ENCODE data around the gene OR8D4.
A peak's percentile ranks its signal among the peaks of the same experiment; 100 is the strongest.
"Not testable (repeated sequence)": the region's sequence is repeated elsewhere in the genome, so short reads cannot be mapped to it uniquely, and the experiment has no call there.

The OR8D4 gene

DNA sequence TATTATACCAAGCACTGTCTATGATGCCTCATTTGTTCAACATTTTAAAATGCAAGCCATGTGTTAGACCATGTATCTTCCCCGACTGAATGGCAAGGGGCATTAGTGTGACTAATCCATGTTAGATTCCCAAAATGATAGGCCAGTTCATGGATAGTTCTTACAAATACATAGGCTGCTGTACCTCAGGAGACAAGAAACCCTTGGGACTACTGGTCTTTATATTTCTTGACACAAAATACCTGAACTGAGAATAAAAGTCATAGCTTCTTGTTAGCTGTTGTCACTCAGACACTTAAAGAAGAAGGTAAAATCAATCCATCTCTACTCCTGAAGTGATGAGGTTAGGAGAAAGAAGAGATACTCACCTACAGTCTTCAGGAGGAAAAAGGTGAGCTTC, at the start of gene OR8D4:
OR8D4 (plus strand) TSS at position 301 of the 400 bp plus-strand sequence. CDS start 4,265 bp downstream, outside the sequence.
- DNase-seq: no peak

- DNase-seq: no peak
Observed at GRCh38 chr11:123852321-123852720, 49.6 kb upstream of the OR8D4 start.

- DNase-seq: no peak
Observed at GRCh38 chr11:123853038-123853437, 48.9 kb upstream of the OR8D4 start.

GRCh38 chr11:123856444-123856843, 45.5 kb upstream of the OR8D4 start:
- no peak for DNase-seq

DNA sequence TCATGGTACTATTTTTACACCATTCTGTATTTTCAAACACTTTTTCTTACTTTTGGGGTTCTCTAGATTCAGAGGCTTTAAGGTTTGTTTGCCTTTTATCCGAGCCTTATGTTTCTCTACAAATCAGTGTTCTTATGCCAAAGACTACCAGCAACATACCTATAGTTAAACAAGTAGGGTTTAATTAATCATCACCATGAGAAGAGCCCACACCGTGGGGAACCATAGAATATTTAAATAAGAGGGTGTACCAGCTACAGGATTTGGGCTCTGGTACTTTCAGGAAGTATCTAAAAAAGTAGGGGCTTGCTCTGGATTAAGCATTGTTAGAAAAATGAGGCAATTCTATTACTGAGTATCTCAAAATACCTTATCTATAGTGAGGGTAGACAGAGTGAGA, 42.2 kb upstream of the OR8D4 start:
- no peak for DNase-seq

- DNase-seq: not testable (repeated sequence)
Observed at GRCh38 chr11:123865293-123865692, 36.7 kb upstream of the OR8D4 start.

DNA sequence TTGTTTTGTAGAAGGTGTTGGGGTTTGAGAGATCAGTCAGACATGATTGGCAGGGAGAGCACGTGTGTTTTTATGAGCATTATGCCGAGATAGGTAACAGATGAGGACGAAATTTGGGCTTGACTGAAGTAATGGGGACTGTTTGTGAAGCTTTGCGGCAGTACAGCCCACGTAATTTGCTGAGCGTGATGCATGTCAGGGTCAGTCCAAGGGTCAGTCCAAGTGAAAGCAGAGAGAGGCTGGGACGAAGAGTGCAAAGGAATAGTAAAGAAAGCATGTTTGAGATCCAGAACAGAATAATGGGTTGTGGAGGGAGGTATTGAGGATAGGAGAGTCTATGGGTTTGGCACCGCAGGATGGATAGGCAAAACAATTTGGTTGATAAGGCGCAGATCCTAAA, 34.2 kb upstream of the OR8D4 start:
- DNase-seq: not testable (repeated sequence)

GRCh38 chr11:123880912-123881311, 21.1 kb upstream of the OR8D4 start:
- DNase-seq: no peak

GRCh38 chr11:123885570-123885969, 16.4 kb upstream of the OR8D4 start, which contains the start of gene TMEM225:
Gene TMEM225, minus strand, starts transcription at chr11:123885670. Its CDS starts 245 bp downstream, at chr11:123885425.
- no peak for DNase-seq

- DNase-seq: no peak
Observed at GRCh38 chr11:123892031-123892430, 9.9 kb upstream of the OR8D4 start.

DNA sequence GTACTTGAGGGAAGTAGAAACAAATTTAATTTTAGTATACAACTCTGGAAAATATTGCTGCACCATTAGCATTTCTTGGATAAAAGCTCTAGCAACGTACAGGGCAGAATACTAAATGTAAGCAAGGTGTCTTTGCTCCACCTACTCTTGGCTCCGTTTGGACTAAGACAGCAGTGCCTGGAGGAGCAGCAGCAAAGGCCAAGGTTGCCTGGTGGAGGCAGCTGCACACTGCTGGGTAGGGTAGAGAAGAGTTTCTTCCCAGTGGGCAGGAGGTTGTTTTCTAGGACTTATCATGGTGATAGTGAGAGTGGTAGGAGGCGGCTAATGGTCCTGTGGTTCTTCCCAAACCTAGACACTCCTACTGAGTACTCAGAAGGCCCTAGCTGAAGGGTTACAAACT, 2.2 kb upstream of the OR8D4 start:
- no peak for DNase-seq

DNA sequence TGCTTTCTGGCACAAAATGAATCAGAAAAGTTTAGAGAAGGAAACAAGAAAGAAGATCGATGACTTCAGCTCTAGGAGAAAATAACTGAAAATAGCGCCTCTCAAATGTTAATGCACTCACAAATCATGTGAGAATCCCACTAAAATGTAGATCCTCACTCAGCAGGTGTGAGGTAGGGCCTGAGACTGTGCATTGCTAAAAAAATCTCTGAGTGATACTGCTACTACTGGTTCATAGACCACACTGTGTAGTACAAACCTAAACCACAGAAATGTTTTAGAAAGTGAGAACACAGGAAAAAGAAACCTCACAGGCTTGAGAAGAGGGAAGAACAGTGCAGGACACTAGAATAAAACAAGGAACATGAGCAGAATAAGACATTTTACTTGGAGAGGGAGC, 2.0 kb downstream of the OR8D4 start:
- peak; percentile 49 for DNase-seq

- no peak for DNase-seq
Observed at GRCh38 chr11:123904932-123905331, 3.0 kb downstream of the OR8D4 start.

DNA sequence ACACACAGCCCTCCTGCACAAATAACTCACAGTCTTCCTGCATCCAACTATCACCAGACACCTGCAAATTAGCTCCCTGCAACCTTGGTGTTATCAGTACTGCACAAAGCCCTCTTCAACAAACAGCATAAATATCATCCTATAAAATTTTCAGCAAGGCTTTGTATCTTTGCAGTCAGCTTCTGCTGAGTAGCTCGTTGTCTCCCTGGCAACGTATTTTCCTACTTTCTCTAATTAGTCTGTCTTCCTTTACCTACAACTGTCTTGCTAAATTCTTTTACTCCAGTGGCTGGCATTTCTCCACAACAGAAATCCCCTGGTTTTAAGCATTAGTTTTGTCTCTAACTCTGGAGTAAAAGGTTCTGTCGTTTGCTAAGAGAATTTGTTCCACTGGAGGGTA, 3.9 kb downstream of the OR8D4 start:
- DNase-seq: no peak

- DNase-seq: no peak
Observed at GRCh38 chr11:123920943-123921342, 19.0 kb downstream of the OR8D4 start.

GRCh38 chr11:123924027-123924426, 22.1 kb downstream of the OR8D4 start:
- no peak for DNase-seq

DNA sequence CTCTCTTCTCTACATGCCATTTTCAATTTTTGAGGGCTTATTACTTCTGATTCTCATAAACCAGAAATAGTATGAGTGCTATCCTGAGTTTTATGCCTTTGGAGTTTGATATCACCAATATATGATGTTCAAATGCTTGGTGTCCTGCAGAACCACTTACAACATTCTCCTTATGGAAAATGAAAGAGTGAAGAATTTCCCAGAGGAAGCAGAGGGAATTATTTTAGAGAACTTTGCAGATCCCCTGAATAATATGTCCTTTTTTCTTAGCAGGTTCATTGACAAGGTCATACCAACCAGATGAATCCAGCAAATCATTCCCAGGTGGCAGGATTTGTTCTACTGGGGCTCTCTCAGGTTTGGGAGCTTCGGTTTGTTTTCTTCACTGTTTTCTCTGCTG, 37.4 kb downstream of the OR8D4 start, which contains the start of gene OR4D5:
OR4D5 (plus strand) TSS at position 301 of the 400 bp plus-strand sequence; CDS start at position 301, 0 bp downstream.
- no peak for DNase-seq

DNA sequence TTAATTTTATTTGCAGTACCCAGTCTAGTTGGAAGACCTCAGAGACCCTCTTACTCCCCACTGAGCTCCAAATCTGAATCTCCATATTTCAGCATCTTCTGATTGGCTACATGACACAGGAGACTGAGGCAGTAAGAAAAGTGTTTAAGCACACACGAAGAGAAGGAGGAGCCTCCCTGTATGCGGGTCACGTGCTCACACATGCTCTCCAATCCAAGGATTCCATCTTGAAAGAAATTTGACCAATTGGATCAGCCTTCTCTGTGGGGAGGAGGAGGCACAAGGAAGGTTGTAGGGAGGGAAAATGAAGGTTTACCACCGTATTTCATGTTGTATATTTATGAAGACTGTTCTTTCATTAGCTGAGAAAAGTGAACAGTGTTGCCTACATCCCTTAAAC, 40.4 kb downstream of the OR8D4 start:
- DNase-seq: no peak

DNA sequence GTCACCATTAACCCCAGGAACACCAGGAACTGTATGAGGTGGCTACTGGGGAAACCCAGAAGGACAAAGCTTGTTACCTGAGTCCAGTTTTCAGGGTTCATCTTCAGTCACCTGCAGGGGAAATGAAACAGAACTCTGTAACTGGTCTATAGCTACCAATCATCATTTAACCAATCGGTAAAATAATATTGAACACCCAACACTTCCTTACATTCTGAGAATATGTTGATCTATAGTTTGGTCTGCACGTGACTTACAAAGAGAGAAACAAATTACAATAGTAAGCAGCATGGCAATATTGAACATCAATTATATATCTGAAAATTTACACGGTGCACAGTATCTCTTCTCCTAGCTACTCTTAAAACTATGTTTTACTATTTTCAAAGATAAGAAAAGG, 41.8 kb downstream of the OR8D4 start, which contains the start of gene OR6T1:
OR6T1 (minus strand) TSS at position 101 of the 400 bp plus-strand sequence; CDS start at position 101, 0 bp downstream.
- DNase-seq: no peak

GRCh38 chr11:123945132-123945531, 43.2 kb downstream of the OR8D4 start:
- no peak for DNase-seq

- DNase-seq: no peak
Observed at GRCh38 chr11:123956752-123957151, 54.8 kb downstream of the OR8D4 start.
